Measurements from ENCODE around the gene AFMID. TPM values are rescaled to one million over a fixed set of nuclear protein-coding genes. Genes with fewer than 3 reads are reported as not detected.

Gene AFMID
- total RNA-seq, 2 experiments from 2014 or later = 0.42 to 0.60 TPM

DNA sequence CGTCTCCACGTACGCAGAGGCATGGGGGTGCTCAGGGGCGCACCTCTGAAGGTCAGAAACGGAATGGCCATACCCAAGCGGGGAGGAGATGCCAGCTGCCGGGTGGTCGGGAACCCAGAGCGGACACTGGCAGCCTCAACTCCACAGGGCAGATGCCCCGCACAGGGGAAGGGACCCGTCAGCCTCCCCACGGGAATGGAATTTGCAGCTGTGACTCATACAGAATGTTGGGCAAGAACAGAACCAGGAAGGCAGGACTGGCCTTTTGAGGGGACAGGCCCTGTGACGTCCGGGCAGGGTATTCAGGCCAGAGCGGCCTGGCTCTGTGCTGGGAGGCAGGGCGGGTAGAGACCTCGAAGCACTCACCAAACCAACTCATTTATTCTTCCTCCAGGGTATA, 7.8 kb upstream of the AFMID start:
- H3K27ac Mint-ChIP-seq = no peak overlapping the region
- no peak for ATAC-seq (ENCODE audit: poor library complexity)

DNA sequence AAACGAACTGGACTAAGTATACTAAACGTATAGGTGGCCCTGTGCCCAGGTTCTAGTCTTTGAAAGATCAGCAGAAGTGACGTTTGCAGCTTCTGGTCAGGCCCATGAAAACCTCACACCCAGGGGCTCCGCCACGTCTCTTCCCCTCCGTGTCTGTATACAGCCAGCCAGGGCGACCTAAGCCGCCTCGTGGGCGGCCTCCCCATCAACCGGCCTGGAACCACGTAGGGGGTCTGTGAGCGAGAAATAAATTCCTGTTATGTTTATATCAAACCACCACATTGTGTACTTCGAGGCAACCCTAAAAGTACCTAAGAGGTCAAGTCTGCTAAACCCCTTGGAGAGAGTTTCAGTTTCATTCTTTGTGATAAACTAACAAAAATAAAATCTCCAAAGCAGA, 7.1 kb upstream of the AFMID start:
- no peaks in the 10 kb centered on the region for H3K27me3 Mint-ChIP-seq
- no peaks in the 10 kb centered on the region for H3K36me3 Mint-ChIP-seq (ENCODE audit: low read depth)
- H3K9me3 Mint-ChIP-seq = no peaks in the 10 kb centered on the region
- no peak overlapping the region for H3K4me3 ChIP-seq (ENCODE audit: low read length)
- ChIA-PET CTCF (no interaction called here), POLR2A (no interaction called here)
- H3K36me3 ChIP-seq (ENCODE audit: insufficient read depth, low read length) = no peaks in the 10 kb centered on the region
- H3K4me1 ChIP-seq (ENCODE audit: insufficient read depth, low read length) = peaks cover 18% of the 10 kb centered on the region
- DNase-seq = no peak
- intact Hi-C loops (cut with DNase I, micrococcal nuclease) = no loop called here
- H3K4me1 Mint-ChIP-seq (ENCODE audit: low read depth) = peaks cover 17% of the 10 kb centered on the region
- H3K27ac Mint-ChIP-seq = no peak overlapping the region
- no peak for ATAC-seq (ENCODE audit: poor library complexity)
- H3K4me3 Mint-ChIP-seq = no peak overlapping the region
- TF ChIP-seq, protein P1, sequence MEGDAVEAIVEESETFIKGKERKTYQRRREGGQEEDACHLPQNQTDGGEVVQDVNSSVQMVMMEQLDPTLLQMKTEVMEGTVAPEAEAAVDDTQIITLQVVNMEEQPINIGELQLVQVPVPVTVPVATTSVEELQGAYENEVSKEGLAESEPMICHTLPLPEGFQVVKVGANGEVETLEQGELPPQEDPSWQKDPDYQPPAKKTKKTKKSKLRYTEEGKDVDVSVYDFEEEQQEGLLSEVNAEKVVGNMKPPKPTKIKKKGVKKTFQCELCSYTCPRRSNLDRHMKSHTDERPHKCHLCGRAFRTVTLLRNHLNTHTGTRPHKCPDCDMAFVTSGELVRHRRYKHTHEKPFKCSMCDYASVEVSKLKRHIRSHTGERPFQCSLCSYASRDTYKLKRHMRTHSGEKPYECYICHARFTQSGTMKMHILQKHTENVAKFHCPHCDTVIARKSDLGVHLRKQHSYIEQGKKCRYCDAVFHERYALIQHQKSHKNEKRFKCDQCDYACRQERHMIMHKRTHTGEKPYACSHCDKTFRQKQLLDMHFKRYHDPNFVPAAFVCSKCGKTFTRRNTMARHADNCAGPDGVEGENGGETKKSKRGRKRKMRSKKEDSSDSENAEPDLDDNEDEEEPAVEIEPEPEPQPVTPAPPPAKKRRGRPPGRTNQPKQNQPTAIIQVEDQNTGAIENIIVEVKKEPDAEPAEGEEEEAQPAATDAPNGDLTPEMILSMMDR (IDR thresholded peaks at IDR 0.05) = no peak
- H3K27ac ChIP-seq (ENCODE audit: low read depth in 1 of 2, low read length in 2 of 2) = no peak overlapping the region
- no peaks in the 10 kb centered on the region for H3K9me3 ChIP-seq (ENCODE audit: control insufficient read depth in 1 of 2, insufficient read depth in 1 of 2, low read length in 2 of 2)
- H3K27me3 ChIP-seq (ENCODE audit: control insufficient read depth in 1 of 2, insufficient read depth in 2 of 2, low read length in 2 of 2) = no peaks in the 10 kb centered on the region

More for the DNA sequence above, 7.8 kb upstream of the AFMID start:
- CTCF ChIA-PET = no interaction called here
- Mint-ChIP-seq H3K4me3 (no peak overlapping the region), H3K36me3 (ENCODE audit: low read depth) (no peaks in the 10 kb centered on the region), H3K27me3 (no peaks in the 10 kb centered on the region), H3K9me3 (no peaks in the 10 kb centered on the region), H3K4me1 (ENCODE audit: low read depth) (peaks cover 17% of the 10 kb centered on the region)
- TF ChIP-seq, protein P1 (IDR thresholded peaks at IDR 0.05) = no peak
- intact Hi-C loops (cut with DNase I, micrococcal nuclease) = loop anchor here in 1 of 2 experiments (5.0 kb wide), 1 partner anchor 47 kb away; the partner anchor contains the start of gene TMC8
- Histone ChIP-seq H3K4me3 (ENCODE audit: low read length) (no peak overlapping the region), H3K27me3 (ENCODE audit: control insufficient read depth in 1 of 2, insufficient read depth in 2 of 2, low read length in 2 of 2) (no peaks in the 10 kb centered on the region), H3K4me1 (ENCODE audit: insufficient read depth, low read length) (peaks cover 25% of the 10 kb centered on the region), H3K27ac (ENCODE audit: low read depth in 1 of 2, low read length in 2 of 2) (no peak overlapping the region), H3K36me3 (ENCODE audit: insufficient read depth, low read length) (no peaks in the 10 kb centered on the region), H3K9me3 (ENCODE audit: control insufficient read depth in 1 of 2, insufficient read depth in 1 of 2, low read length in 2 of 2) (no peaks in the 10 kb centered on the region)
- peak in 1 of 14 experiments; percentile 45 for DNase-seq
- POLR2A ChIA-PET = no interaction called here

DNA sequence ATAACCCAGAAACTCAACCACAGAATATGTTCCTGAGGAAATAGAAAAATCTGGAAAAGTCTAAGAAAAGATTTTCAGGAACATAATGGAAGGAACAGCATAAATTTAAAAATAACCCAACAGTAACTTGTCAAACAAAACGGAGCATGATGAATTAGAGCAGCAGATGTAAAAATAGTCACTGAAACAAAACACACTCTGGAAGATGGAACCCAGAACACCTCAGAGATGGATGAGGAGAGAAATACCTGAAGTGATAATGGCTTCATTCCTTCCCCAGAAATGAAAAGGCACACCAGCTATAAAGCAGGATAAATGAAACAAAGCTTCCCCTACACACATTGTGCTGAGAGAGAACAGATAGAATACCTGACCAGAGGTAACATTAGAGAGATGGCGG, 6.7 kb upstream of the AFMID start:
- H3K27me3 Mint-ChIP-seq = no peaks in the 10 kb centered on the region
- H3K27ac ChIP-seq (ENCODE audit: low read depth in 1 of 2, low read length in 2 of 2) = no peak overlapping the region
- H3K36me3 ChIP-seq (ENCODE audit: insufficient read depth, low read length) = no peaks in the 10 kb centered on the region
- intact Hi-C loops (cut with DNase I, micrococcal nuclease) = no loop called here
- ATAC-seq (ENCODE audit: poor library complexity) (no peak), DNase-seq (no peak)
- H3K4me1 ChIP-seq (ENCODE audit: insufficient read depth, low read length) = peaks cover 14% of the 10 kb centered on the region
- H3K9me3 Mint-ChIP-seq = no peaks in the 10 kb centered on the region
- no peak overlapping the region for H3K27ac Mint-ChIP-seq
- no peak overlapping the region for H3K4me3 Mint-ChIP-seq
- TF ChIP-seq, protein P1 (IDR thresholded peaks at IDR 0.05) = no peak
- H3K4me1 Mint-ChIP-seq (ENCODE audit: low read depth) = peaks cover 14% of the 10 kb centered on the region
- H3K27me3 ChIP-seq (ENCODE audit: control insufficient read depth in 1 of 2, insufficient read depth in 2 of 2, low read length in 2 of 2) = no peaks in the 10 kb centered on the region
- CTCF ChIA-PET = no interaction called here
- no peaks in the 10 kb centered on the region for H3K9me3 ChIP-seq (ENCODE audit: control insufficient read depth in 1 of 2, insufficient read depth in 1 of 2, low read length in 2 of 2)
- H3K4me3 ChIP-seq (ENCODE audit: low read length) = no peak overlapping the region
- H3K36me3 Mint-ChIP-seq (ENCODE audit: low read depth) = no peaks in the 10 kb centered on the region
- POLR2A ChIA-PET = no interaction called here

Measured in CD4-positive, alpha-beta T cell (primary cell).